Astrocyte of the spinal cord (primary cell): ENCODE data around the gene DDX54.

Experiments
- DNase-seq: peaks from one replicate; pipeline ENCODE4 v3.0.0; 2011; ENCODE audit warnings: low read depth, low spot score
- H3K4me3 ChIP-seq: 2 replicates; pipeline ENCODE4 v1.5.1; 2011; ENCODE audit warnings: low read depth, mild to moderate bottlenecking, low read length, moderate library complexity
- CTCF ChIP-seq: IDR thresholded peaks from 2 replicates; pipeline ENCODE4 v1.5.1; 2012; ENCODE audit warnings: low read depth, mild to moderate bottlenecking, low read length, inconsistent platforms
- in situ Hi-C: cut with HindIII; loops from 2 replicates; pipeline ENCODE4 v1.10.0; 2017; ENCODE audit warnings: low sequenced_read_pairs

The DDX54 gene

DNA sequence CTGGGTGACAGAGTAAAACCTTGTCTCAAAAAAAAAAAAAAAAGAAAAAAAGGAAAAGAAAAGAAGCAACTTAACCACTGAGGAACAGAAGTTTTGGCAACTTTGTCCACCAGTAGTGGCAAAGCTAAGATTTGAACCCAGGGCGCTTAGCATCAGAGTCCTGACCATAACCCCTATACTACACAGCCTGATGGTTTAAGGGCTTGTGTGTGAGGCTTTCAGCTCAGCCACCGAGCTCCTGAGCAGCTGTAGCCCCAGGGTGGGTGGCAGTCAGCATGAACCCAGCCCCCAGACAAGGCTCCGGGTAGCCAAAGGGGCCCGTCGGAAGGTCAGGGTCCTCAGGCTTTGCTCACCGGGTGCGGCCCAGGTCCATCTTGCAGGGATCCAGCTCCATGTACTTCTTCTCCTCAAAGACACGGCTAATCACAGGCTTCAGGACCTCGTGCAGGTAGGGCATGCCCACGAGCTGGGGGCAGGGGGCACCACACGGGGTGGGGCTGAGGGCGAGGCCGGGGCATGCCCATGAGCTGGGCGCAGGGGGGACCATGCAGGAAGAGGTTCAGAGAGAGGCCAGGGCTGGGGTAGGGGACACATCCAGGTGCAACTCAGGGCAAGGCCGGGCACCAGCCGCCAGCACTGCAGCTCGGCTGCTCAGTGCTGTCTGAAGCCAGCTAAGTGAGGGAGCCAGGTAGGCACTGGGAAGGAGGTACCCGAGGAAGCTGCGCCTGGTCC is 70.7 kb downstream of the DDX54 start:
- no peak for DNase-seq
- H3K4me3 ChIP-seq: no peak overlapping the region
- in situ Hi-C loops: no loop called here
- TF ChIP-seq CTCF: no peak

- TF ChIP-seq CTCF: no peak
- no peak overlapping the region for H3K4me3 ChIP-seq
- in situ Hi-C loops: no loop called here
- no peak for DNase-seq
Observed at GRCh38 chr12:113113397-113113796, 71.9 kb downstream of the DDX54 start.

GRCh38 chr12:113112043-113112899 is 73.0 kb downstream of the DDX54 start:
- in situ Hi-C loops: no loop called here
- no peak overlapping the region for H3K4me3 ChIP-seq
- no peak for TF ChIP-seq CTCF
- DNase-seq: no peak

DNA sequence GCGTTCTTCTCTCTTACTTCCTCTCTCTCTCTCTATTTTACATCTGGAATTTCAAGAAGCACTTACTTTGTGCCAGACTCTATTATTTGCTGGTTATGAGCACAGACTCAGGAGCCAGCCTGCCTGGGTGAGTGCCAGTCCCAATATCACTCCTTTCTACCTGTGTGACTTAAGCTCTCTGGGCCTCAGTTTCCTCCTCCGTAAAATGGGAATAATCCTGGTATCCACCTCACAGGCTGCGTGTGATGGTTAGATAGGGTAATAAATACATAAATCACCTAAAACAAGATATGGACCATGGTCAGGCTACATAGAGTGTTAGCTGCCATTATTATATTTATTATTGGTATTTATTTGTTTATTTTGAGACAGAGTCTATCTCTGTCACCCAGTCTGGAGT is 74.0 kb downstream of the DDX54 start:
- H3K4me3 ChIP-seq: no peak overlapping the region
- DNase-seq: no peak
- in situ Hi-C loops: no loop called here
- TF ChIP-seq CTCF: no peak

GRCh38 chr12:113109872-113110599 is 75.2 kb downstream of the DDX54 start:
- H3K4me3 ChIP-seq: no peak overlapping the region
- no peak for TF ChIP-seq CTCF
- DNase-seq: no peak
- in situ Hi-C loops: no loop called here

GRCh38 chr12:113109360-113109759 is 75.9 kb downstream of the DDX54 start:
- DNase-seq: no peak
- TF ChIP-seq CTCF: no peak
- in situ Hi-C loops: no loop called here
- no peak overlapping the region for H3K4me3 ChIP-seq
